GM19099 (cell line): ENCODE results near the gene MRPL12.

Experiments
- POLR2A ChIP-seq: IDR thresholded peaks from 3 replicates; pipeline ENCODE4 v1.6.1; 2011; ENCODE audit warnings: low read depth; ENCODE audit not compliant: insufficient read length; ENCODE audit errors: extremely low read depth

MRPL12 gene

DNA sequence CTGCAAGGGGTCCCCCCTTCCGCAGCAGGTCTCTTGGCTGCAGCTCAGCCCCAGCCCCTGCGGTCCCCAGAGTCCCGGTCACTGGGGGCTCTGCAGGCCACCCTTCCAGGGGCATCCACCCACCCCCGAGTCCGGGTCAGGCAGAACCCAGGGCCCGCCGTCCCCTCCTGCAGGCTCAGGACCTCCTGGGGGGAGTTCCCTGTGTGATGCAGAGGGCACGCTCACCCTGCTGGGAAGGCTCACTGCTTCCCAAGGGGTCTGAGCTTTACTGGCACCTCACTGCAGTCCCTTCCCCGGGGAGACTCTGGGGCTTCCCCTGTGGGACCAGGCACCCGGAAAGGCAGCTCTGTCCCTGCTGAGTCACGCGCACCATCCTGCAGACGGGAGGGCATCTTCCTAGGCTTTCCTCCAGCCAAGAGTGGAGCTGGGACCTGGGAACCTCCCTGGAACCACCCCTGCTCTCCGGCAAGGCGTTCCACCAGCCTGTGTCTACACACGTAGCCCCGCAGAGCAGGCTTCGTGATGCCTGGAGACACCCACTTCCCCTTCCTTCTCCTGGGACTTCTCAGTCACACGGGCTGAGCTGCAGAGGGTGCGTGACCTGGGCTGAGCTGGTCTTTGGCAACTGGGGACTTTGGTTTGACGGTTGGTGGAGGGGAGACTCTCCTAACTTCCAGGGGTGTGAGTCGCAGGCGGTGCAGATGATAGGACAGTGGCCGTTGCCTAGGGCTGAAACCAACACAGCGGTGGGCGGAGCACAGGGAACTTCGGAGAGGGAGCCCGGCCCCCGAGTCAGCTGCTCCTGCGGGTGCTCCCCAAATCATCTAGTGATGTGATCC, 32.3 kb downstream of the MRPL12 start:
- no peak for TF ChIP-seq POLR2A

GRCh38 chr17:81737947-81738800, 35.0 kb downstream of the MRPL12 start:
- TF ChIP-seq POLR2A: no peak

- no peak for TF ChIP-seq POLR2A
These were observed 35.7 kb downstream of the MRPL12 start for GRCh38 chr17:81738801-81739393.

- TF ChIP-seq POLR2A: no peak
These were observed 37.3 kb downstream of the MRPL12 start for GRCh38 chr17:81740395-81740961.

DNA sequence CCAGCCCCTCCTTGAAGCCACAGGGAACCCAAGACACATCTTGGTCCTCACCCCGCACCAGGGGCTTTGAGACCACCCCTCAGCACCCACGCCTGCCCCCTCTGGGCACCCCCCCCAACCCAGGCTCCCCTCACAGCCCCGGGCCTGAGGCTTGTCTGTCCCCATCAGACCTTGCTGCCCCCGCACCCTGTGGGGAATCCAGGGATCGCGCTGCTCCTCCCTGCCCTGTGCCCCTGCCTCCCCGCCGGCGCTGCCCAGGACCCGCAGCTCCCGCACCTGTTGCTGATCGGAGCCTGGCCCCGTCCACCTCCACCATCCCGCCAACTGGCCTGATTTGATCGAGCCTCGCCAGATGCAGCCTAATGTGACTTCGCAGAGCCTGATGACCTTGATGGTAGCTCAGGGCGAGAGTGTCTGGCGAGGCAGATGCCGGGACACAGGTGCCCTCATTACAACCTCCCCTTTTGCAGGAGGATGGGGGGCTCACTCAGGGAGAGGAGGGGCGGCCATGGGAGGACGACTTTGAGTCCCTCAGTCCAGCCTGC, 38.0 kb downstream of the MRPL12 start:
- no peak for TF ChIP-seq POLR2A

DNA sequence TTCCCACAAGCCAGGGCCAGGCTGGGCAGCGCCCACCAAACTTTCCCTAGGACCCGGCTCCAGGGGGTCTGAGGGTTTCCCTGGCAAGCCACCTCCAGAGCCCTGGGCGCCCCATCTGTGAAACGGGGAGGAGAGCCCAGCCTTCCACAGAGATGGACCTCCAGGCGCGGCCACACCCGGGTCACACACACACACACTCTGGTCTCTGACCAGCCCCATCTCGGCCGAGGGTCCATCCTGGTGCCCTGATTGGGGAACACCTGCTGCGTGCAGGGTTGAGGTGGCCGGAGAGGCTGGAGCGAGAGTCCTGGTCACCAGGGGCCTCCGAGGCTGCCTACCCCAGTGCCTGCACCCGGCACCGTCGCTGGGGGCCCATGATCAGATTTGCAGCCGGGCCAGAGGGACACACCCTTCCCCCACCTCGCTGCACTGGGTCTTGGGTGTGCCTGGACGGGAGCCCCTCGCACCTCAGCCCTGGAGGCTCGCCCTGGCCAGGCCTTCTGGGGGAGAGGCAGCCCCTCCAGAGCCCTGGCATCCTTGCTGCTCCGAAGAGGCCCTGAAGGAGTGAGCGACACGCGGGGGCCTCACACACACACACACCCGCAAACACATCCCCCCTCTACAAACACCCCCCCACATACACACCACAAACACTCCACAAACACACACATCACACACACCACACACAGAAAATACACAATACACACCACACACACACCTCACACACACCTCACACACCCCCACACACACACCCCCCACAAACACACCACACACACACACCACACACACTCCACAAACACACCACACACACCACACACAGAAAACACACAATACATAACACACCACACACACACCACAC, 38.7 kb downstream of the MRPL12 start:
- TF ChIP-seq POLR2A: no peak
